GM13977 (cell line): ENCODE measurements around the gene NIPA2.

Source experiments
- DNase-seq: peaks from one replicate; pipeline ENCODE4 v3.0.0; 2012; ENCODE audit warnings: low spot score
- CTCF ChIP-seq: IDR thresholded peaks from 2 replicates; pipeline ENCODE4 v1.5.1; 2012; ENCODE audit warnings: mild to moderate bottlenecking, control low read depth; ENCODE audit not compliant: insufficient read depth; ENCODE audit errors: extremely low read depth, missing control alignments
- in situ Hi-C: fragments of 300-500 bp; cut with MboI; formaldehyde crosslinking; loops from one replicate; pipeline ENCODE4 v1.12.0; 2022; ENCODE audit warnings: low sequenced_read_pairs, low pct_unique_long_range_greater_than_20kb, mixed read lengths, inconsistent platforms; ENCODE audit not compliant: unreplicated experiment

The NIPA2 gene

GRCh38 chr15:22811640-22812039, 26.8 kb upstream of the NIPA2 start:
- peak; percentile 32 for TF ChIP-seq CTCF
- no peak for DNase-seq
- in situ Hi-C loops = no loop called here

DNA sequence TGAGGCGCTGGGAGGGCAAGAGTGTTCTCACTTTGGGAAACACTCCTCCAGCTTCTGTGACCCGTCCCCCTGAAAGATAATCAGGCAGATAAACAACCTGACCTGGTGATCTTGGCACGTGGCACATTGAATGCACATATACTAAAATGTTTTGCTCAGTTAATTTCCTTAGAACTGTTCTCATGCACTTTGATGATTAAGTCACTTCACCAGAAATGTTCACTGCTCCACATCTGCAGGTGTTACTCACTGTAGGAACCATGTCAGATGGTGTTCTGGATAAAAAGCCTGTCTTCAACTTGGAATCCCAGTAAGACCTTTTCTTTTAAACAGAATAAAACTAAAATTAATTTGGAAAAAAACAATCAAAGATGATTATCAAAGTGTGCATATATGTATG, 24.6 kb upstream of the NIPA2 start:
- in situ Hi-C loops = no loop called here
- TF ChIP-seq CTCF = no peak
- DNase-seq = no peak

GRCh38 chr15:22815766-22816165, 22.7 kb upstream of the NIPA2 start:
- TF ChIP-seq CTCF = no peak
- DNase-seq = no peak
- in situ Hi-C loops = no loop called here

GRCh38 chr15:22819651-22820050, 18.8 kb upstream of the NIPA2 start:
- TF ChIP-seq CTCF = no peak
- in situ Hi-C loops = no loop called here

DNA sequence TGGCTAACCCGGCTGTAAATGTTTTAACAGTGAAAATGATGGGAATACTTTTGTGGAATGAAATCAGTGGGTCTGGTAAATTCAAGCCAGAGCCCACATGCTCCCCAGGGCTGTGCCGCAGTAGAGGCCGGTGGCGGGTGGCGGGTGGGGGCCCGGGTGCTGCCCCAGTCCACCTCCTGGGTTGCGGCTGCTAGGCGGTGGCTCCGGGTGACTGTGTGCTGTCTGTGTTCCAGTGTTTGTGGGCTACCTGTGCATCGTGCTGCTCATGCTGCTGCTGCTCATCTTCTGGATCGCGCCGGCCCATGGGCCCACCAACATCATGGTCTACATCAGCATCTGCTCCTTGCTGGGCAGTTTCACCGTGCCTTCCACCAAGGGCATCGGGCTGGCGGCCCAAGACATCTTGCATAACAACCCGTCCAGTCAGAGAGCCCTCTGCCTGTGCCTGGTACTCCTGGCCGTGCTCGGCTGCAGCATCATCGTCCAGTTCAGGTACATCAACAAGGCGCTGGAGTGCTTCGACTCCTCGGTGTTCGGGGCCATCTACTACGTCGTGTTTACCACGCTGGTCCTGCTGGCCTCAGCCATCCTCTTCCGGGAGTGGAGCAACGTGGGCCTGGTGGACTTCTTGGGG, 14.9 kb upstream of the NIPA2 start:
- no peak for TF ChIP-seq CTCF
- in situ Hi-C loops = no loop called here
- DNase-seq = no peak

More at GRCh38 chr15:22819651-22820050, 18.8 kb upstream of the NIPA2 start:
- no peak for DNase-seq

GRCh38 chr15:22827125-22827524, 11.3 kb upstream of the NIPA2 start:
- in situ Hi-C loops = no loop called here
- TF ChIP-seq CTCF = no peak
- DNase-seq = no peak

DNA sequence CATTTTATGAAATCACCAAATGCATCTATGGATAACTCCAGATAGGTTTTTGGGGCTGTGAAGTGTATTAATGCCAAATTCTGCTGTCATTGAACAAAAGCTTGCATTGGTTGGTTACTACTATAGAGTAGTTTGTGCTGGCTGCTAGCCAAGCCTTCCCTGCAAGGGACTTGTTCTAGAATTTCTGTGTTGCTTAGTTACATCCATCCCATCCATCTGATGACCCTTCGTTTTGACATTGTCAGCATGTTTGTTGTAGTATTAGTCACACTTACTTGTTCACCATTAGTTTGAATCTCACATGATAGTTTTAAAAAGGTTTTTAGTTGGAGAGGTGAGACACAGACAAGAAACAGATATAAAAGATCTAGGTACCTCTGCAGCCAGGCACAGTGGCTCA, 7.0 kb upstream of the NIPA2 start:
- no peak for DNase-seq
- no peak for TF ChIP-seq CTCF
- in situ Hi-C loops = no loop called here
